OCI-LY7 (cell line): ENCODE measurements around the gene KRTAP10-12. TPM values are rescaled to one million over a fixed set of nuclear protein-coding genes. Genes with fewer than 3 reads are reported as not detected.

Experiments
- BruUV-seq: library from RNA; stranded (reverse); fragments of 400-500 nt; replicated peaks from 2 replicates; lab custom pipeline; 2021; lab: Mats Ljungman, UMichigan
- CTCF ChIA-PET: fragments of 300-600 bp; sonication (Branson Sonifier 250); formaldehyde crosslinking; loops from one replicate; lab custom pipeline; 2022; ENCODE audit warnings: antibody characterized with exemption; ENCODE audit not compliant: unreplicated experiment; lab: Charles Lee
- POLR2A ChIA-PET: fragments of 300-600 bp; sonication (Branson Sonifier 250); formaldehyde crosslinking; loops from one replicate; lab custom pipeline; 2022; ENCODE audit warnings: antibody characterized with exemption; lab: Charles Lee
- DNase-seq: peaks from one replicate; pipeline ENCODE4 v3.0.0-alpha.2; 2015; ENCODE audit warnings: low spot score
- H2AFZ ChIP-seq: fragments of 200-600 bp; sonication (generic), shearing (Covaris generic); 2 replicates; pipeline ENCODE4 v1.6.1; 2014; ENCODE audit warnings: mild to moderate bottlenecking, antibody characterized with exemption, low read length, moderate library complexity
- H3K27ac ChIP-seq: fragments of 200-600 bp; sonication (generic); 2 replicates; pipeline ENCODE4 v1.5.1; 2014; ENCODE audit warnings: mixed run types, low read depth, mild to moderate bottlenecking, moderate library complexity, low read length, inconsistent platforms; ENCODE audit not compliant: poor library complexity, severe bottlenecking
- H3K36me3 ChIP-seq: fragments of 200-600 bp; sonication (generic); 2 replicates; pipeline ENCODE4 v1.6.1; 2014; ENCODE audit warnings: mild to moderate bottlenecking, antibody characterized with exemption, low read length, moderate library complexity, mixed read lengths; ENCODE audit not compliant: insufficient read depth
- H3K4me1 ChIP-seq: fragments of 200-600 bp; sonication (generic); 2 replicates; pipeline ENCODE4 v1.5.1; 2014; ENCODE audit warnings: mild to moderate bottlenecking, low read length; ENCODE audit not compliant: insufficient read depth, poor library complexity, severe bottlenecking
- H3K4me2 ChIP-seq: fragments of 200-600 bp; sonication (generic); 2 replicates; pipeline ENCODE4 v1.6.1; 2014; ENCODE audit warnings: mild to moderate bottlenecking, low read length
- H3K4me3 ChIP-seq: fragments of 200-600 bp; sonication (generic); 2 replicates; pipeline ENCODE4 v1.5.1; 2014; ENCODE audit warnings: mild to moderate bottlenecking, low read depth, low read length; ENCODE audit not compliant: poor library complexity, severe bottlenecking
- H3K79me2 ChIP-seq: fragments of 200-600 bp; sonication (generic); 2 replicates; pipeline ENCODE4 v1.6.1; 2016; ENCODE audit warnings: low read depth, mild to moderate bottlenecking, low read length, moderate library complexity, mixed read lengths; ENCODE audit not compliant: insufficient read depth
- H3K9me2 ChIP-seq: fragments of 200-600 bp; sonication (generic); 2 replicates; pipeline ENCODE4 v1.6.1; 2016; ENCODE audit warnings: mild to moderate bottlenecking, low read length, mixed read lengths; ENCODE audit not compliant: insufficient read depth
- H3K9me3 ChIP-seq: fragments of 200-600 bp; sonication (generic); 2 replicates; pipeline ENCODE4 v1.6.1; 2014; ENCODE audit warnings: mild to moderate bottlenecking, mixed run types, low read length, mixed read lengths
- H4K20me1 ChIP-seq: fragments of 200-600 bp; sonication (generic); 2 replicates; pipeline ENCODE4 v1.6.1; 2014; ENCODE audit warnings: mild to moderate bottlenecking, antibody characterized with exemption, low read length, moderate library complexity, mixed read lengths; ENCODE audit not compliant: insufficient read depth
- EZH2phosphoT487 ChIP-seq: fragments of 200-600 bp; sonication (generic); IDR thresholded peaks from 2 replicates; pipeline ENCODE4 v1.6.1; 2018; ENCODE audit warnings: low read depth, borderline replicate concordance, mild to moderate bottlenecking, mixed run types, antibody characterized with exemption, low read length, moderate library complexity, mixed read lengths
- intact Hi-C: fragments of 100-400 bp; cut with micrococcal nuclease; formaldehyde crosslinking; loops from one replicate; pipeline ENCODE4 v1.10.0; 2022; ENCODE audit not compliant: unreplicated experiment
- total RNA-seq, 2 experiments: library from RNA; depleted of rRNA in 1 of 2; stranded (reverse); fragments of >200 nt in 1 of 2; shearing (Covaris generic) in 1 of 2; gene quantifications; 2 replicates each; pipeline ENCODE4 v1.2.3, GENCODE V29; 2014 to 2022
- TF ChIP-seq, protein P1 (sequence below): fragments of 200-600 bp; sonication (generic); conservative IDR thresholded peaks from 2 replicates; pipeline ENCODE4 v1.5.1; 2014; ENCODE audit warnings: mild to moderate bottlenecking, antibody characterized with exemption, low read length, moderate library complexity, mixed read lengths

Gene KRTAP10-12
- total RNA-seq, 2 experiments from 2014 or later, result not detected

DNA sequence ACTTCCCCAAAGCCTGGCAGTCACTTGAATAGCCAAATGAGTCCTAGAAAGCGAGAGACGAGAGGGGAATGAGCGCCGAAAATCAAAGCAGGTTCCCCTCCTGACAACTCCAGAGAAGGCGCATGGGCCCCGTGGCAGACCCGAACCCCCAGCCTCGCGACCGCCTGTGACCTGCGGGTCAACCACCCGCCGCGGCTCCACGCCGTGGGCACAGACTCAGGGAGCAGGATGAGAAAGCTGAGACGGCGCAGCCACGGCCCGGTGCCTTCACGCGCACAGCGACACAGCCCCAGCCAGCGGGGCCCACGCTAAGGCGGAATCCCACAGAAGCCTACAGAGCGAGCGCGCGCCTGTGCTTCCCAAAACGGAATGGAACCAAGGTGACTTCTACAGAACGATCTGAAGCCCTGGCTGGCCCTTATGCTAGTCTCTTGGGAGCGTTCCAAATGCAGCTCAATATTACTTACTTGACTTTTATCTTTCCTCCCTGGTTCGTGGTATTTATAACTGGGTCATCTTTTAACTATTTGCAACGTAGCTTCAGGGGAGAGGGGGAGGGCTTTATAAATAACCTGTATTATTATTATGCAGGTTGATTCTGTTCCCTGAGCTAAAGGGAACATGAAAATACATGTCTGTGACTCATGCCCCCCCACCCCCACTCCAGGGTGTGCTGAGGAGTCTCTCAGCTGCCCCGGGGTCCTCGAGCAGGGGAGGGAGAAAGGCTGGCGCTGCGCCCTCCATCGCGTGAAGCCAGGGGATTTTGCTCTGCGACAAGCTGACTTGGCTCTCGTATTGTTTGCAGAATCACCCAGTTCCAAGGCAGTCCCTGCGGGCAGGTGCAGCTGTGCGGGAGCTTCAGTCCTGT, 12.7 kb downstream of the KRTAP10-12 start:
- ChIA-PET CTCF (no interaction called here), POLR2A (no interaction called here)
- H3K9me2 ChIP-seq, result no peaks in the 10 kb centered on the region
- H3K4me1 ChIP-seq, result no peaks in the 10 kb centered on the region
- H3K4me2 ChIP-seq, result no peak overlapping the region
- TF ChIP-seq, protein P1, sequence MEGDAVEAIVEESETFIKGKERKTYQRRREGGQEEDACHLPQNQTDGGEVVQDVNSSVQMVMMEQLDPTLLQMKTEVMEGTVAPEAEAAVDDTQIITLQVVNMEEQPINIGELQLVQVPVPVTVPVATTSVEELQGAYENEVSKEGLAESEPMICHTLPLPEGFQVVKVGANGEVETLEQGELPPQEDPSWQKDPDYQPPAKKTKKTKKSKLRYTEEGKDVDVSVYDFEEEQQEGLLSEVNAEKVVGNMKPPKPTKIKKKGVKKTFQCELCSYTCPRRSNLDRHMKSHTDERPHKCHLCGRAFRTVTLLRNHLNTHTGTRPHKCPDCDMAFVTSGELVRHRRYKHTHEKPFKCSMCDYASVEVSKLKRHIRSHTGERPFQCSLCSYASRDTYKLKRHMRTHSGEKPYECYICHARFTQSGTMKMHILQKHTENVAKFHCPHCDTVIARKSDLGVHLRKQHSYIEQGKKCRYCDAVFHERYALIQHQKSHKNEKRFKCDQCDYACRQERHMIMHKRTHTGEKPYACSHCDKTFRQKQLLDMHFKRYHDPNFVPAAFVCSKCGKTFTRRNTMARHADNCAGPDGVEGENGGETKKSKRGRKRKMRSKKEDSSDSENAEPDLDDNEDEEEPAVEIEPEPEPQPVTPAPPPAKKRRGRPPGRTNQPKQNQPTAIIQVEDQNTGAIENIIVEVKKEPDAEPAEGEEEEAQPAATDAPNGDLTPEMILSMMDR, result no peak
- H2AFZ ChIP-seq, result no peak overlapping the region
- H3K27ac ChIP-seq, result no peak overlapping the region
- H3K79me2 ChIP-seq, result no peaks in the 10 kb centered on the region
- H3K4me3 ChIP-seq, result no peak overlapping the region
- intact Hi-C loops, result no loop called here
- H3K36me3 ChIP-seq, result no peaks in the 10 kb centered on the region
- DNase-seq, result no peak
- H4K20me1 ChIP-seq, result no peaks in the 10 kb centered on the region
- no peaks in the 10 kb centered on the region for H3K9me3 ChIP-seq
- no TSS peak for BruUV-seq

DNA sequence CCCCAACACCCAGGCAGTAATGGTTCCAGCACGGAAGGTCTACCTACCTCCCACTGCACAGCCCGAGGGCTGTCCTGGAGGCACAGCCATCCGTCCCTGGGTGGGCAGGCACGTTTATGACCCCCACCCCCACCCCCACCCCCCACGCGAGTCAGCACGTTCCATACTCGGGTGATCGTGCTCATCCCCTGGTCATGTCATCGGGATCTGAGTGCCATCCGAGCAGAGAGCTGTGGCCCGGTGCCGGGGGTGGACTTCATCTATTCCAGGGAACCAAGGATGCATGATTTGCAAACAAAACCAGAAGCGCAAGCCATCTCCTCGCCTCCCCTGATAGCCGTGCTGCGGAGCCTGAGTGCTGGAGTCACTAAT, 13.3 kb downstream of the KRTAP10-12 start:
- ChIA-PET POLR2A (no interaction called here), CTCF (no interaction called here)
- intact Hi-C loops, result no loop called here

DNA sequence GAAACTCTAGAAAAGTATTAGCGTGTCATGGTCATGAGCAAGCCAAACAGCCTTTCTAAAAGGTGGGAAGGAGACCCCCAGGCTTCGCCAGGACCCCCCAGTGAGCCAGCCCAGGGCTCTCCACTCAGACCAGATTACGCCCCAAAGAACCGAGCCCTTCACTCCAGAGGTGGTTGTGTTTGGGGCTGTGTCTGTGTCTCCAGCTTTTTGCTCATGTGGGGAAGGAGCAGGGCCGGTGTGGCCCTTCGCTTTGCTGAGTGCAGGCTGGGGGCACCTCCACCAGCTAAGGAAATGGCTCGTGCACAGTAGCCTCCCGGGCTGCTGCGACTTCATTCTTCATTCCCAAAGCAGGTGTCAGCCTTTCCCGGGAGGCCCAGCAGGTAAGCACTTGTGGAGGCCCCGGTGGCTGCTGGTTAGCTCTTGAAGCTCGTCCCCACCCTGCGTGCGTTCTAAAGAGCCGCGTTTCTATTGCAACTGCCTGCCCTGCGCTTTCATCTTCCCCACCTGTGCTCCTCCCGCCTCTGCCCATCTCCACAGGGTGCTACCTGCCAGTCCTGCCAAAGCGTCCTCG, 13.9 kb downstream of the KRTAP10-12 start:
- no peak overlapping the region for H3K4me3 ChIP-seq
- no peaks in the 10 kb centered on the region for H3K4me1 ChIP-seq
- no peaks in the 10 kb centered on the region for H3K9me3 ChIP-seq
- no TSS peak for BruUV-seq
- POLR2A ChIA-PET, result no interaction called here
- H3K9me2 ChIP-seq, result no peaks in the 10 kb centered on the region
- intact Hi-C loops, result no loop called here
- CTCF ChIA-PET, result no interaction called here
- no peak overlapping the region for H3K27ac ChIP-seq
- no peaks in the 10 kb centered on the region for H4K20me1 ChIP-seq
- DNase-seq, result no peak
- no peaks in the 10 kb centered on the region for H3K79me2 ChIP-seq
- no peak overlapping the region for H3K4me2 ChIP-seq
- H3K36me3 ChIP-seq, result no peaks in the 10 kb centered on the region
- H2AFZ ChIP-seq, result no peak overlapping the region
- TF ChIP-seq, protein P1, result no peak
- no peak for TF ChIP-seq EZH2phosphoT487

More for the DNA sequence above, 13.3 kb downstream of the KRTAP10-12 start:
- no peak overlapping the region for H3K4me3 ChIP-seq
- no peaks in the 10 kb centered on the region for H3K36me3 ChIP-seq
- BruUV-seq, result no TSS peak
- H3K9me2 ChIP-seq, result no peaks in the 10 kb centered on the region
- no peak overlapping the region for H2AFZ ChIP-seq
- H3K9me3 ChIP-seq, result no peaks in the 10 kb centered on the region
- DNase-seq, result no peak
- H4K20me1 ChIP-seq, result no peaks in the 10 kb centered on the region
- no peak overlapping the region for H3K27ac ChIP-seq
- no peak overlapping the region for H3K4me2 ChIP-seq
- TF ChIP-seq, protein P1, result no peak
- no peak for TF ChIP-seq EZH2phosphoT487
- no peaks in the 10 kb centered on the region for H3K79me2 ChIP-seq
- no peaks in the 10 kb centered on the region for H3K4me1 ChIP-seq
